GM12878 (cell line): ENCODE measurements around the gene PRR7. TPM values are rescaled to one million over a fixed set of nuclear protein-coding genes. Genes with fewer than 3 reads are reported as not detected.

ENCODE experiments used
- ATAC-seq: fragments of 200-7000 bp; cut with Tn5 transposase; 3 replicates; pipeline ENCODE4 v1.9.1; 2020; ENCODE audit warnings: mild to moderate bottlenecking, moderate library complexity
- BruUV-seq: library from RNA; stranded (reverse); fragments of 400-500 nt; replicated peaks from 2 replicates; lab custom pipeline; 2021; lab: Mats Ljungman, UMichigan
- CTCF ChIA-PET: fragments of 300-600 bp; sonication (Branson Sonifier 250); formaldehyde crosslinking; extraction: SDS; loops from one replicate; lab custom pipeline; 2021; ENCODE audit warnings: inconsistent platforms; lab: Yijun Ruan, JAX
- POLR2A ChIA-PET: fragments of 350-600 bp; formaldehyde crosslinking; extraction: SDS; loops from one replicate; lab custom pipeline; 2021; ENCODE audit warnings: inconsistent platforms; lab: Charles Lee
- RAD21 ChIA-PET: fragments of 300-600 bp; sonication (Branson Sonifier 250); formaldehyde crosslinking; loops from one replicate; lab custom pipeline; 2023; ENCODE audit warnings: antibody characterized with exemption; ENCODE audit not compliant: unreplicated experiment; lab: Charles Lee
- SMC1A ChIA-PET: fragments of 300-600 bp; sonication (Branson Sonifier 250); formaldehyde crosslinking; loops from one replicate; lab custom pipeline; 2023; ENCODE audit not compliant: unreplicated experiment, uncharacterized antibody; lab: Charles Lee
- DNase-seq: peaks from one replicate; pipeline ENCODE4 v3.0.0-alpha.2; 2011; ENCODE audit warnings: low read depth, low spot score
- FAIRE-seq: peaks from 3 replicates; lab custom pipeline; 2011; peaks lifted over from hg19 to GRCh38; lab: Jason Lieb, UNC
- H2AFZ ChIP-seq: 2 replicates; pipeline ENCODE4 v1.6.0; 2011; ENCODE audit warnings: low read depth, low read length, control low read depth; ENCODE audit not compliant: control insufficient read depth
- H3K27ac ChIP-seq: 2 replicates; pipeline ENCODE4 v1.5.1; 2011; ENCODE audit warnings: control low read depth; ENCODE audit not compliant: control insufficient read depth, insufficient read depth
- H3K27me3 ChIP-seq, 2 experiments: replicated peaks in 1 of 2; 2 replicates each; pipeline versions ENCODE4 v1.6.0 to v1.6.1; 2011; ENCODE audit warnings: low read length in 1 of 2; ENCODE audit not compliant: control insufficient read depth in 2 of 2, insufficient read depth in 2 of 2
- H3K36me3 ChIP-seq, 2 experiments: 2 replicates each; pipeline ENCODE4 v1.5.1; 2011; ENCODE audit warnings: low read length in 1 of 2; ENCODE audit not compliant: control insufficient read depth in 2 of 2, insufficient read depth in 2 of 2
- H3K4me1 ChIP-seq: 2 replicates; pipeline ENCODE4 v1.6.1; 2011; ENCODE audit warnings: mild to moderate bottlenecking, low read length, moderate library complexity, mixed read lengths; ENCODE audit not compliant: control insufficient read depth, insufficient read depth
- H3K4me2 ChIP-seq: 2 replicates; pipeline ENCODE4 v1.6.0; 2011; ENCODE audit warnings: control low read depth; ENCODE audit not compliant: control insufficient read depth, insufficient read depth
- H3K4me3 ChIP-seq: fragments of 200-600 bp; sonication (generic); 2 replicates; pipeline ENCODE4 v1.5.1; 2016
- H3K79me2 ChIP-seq: 2 replicates; pipeline ENCODE4 v1.6.0; 2011; ENCODE audit warnings: low read length; ENCODE audit not compliant: control insufficient read depth, insufficient read depth
- H3K9ac ChIP-seq: 2 replicates; pipeline ENCODE4 v1.8.0; 2011; ENCODE audit warnings: low read length, control low read depth, mixed read lengths; ENCODE audit not compliant: control insufficient read depth, insufficient read depth
- H3K9me3 ChIP-seq: replicated peaks from 3 replicates; pipeline ENCODE4 v1.5.1; 2011; ENCODE audit warnings: mild to moderate bottlenecking, low read length; ENCODE audit not compliant: control insufficient read depth, insufficient read depth
- H4K20me1 ChIP-seq: 2 replicates; pipeline ENCODE4 v1.6.0; 2011; ENCODE audit not compliant: control insufficient read depth, insufficient read depth
- ATF7 ChIP-seq: fragments of 450-650 bp; IDR thresholded peaks from 2 replicates; pipeline ENCODE4 v1.6.1; 2016; ENCODE audit warnings: low read depth, mild to moderate bottlenecking
- CBX3 ChIP-seq: fragments of 200-600 bp; sonication (generic); IDR thresholded peaks from 2 replicates; pipeline ENCODE4 v1.6.1; 2016; ENCODE audit warnings: low read depth, borderline replicate concordance
- CEBPZ ChIP-seq: fragments of 150-350 bp; IDR thresholded peaks from 2 replicates; pipeline ENCODE4 v1.6.1; 2016; ENCODE audit warnings: low read depth, low read length
- E2F8 ChIP-seq: fragments of 450-650 bp; IDR thresholded peaks from 2 replicates; pipeline ENCODE4 v1.6.1; 2018; ENCODE audit warnings: mild to moderate bottlenecking, low read depth, moderate library complexity; ENCODE audit not compliant: partially characterized antibody
- FOXK2 ChIP-seq: fragments of 450-650 bp; IDR thresholded peaks from 2 replicates; pipeline ENCODE4 v1.6.1; 2017; ENCODE audit warnings: mild to moderate bottlenecking, moderate library complexity
- HDGF ChIP-seq: fragments of 450-650 bp; IDR thresholded peaks from 2 replicates; pipeline ENCODE4 v1.6.1; 2016; ENCODE audit warnings: antibody characterized with exemption
- PAX8 ChIP-seq: fragments of 450-650 bp; IDR thresholded peaks from 2 replicates; pipeline ENCODE4 v1.6.1; 2017; ENCODE audit warnings: mild to moderate bottlenecking, moderate library complexity
- RELA ChIP-seq: fragments of 450-650 bp; IDR thresholded peaks from 2 replicates; pipeline ENCODE4 v1.8.0; 2014; ENCODE audit warnings: borderline replicate concordance; ENCODE audit not compliant: partially characterized antibody
- RFX5 ChIP-seq: IDR thresholded peaks from 2 replicates; pipeline ENCODE4 v1.6.1; 2011; ENCODE audit warnings: low read depth, low read length, improper control_type of control experiment
- RUNX3 ChIP-seq: IDR thresholded peaks from 2 replicates; pipeline ENCODE4 v1.6.1; 2012; ENCODE audit warnings: low read length, inconsistent platforms
- TARDBP ChIP-seq: IDR thresholded peaks from 2 replicates; pipeline ENCODE4 v1.6.1; 2016; ENCODE audit warnings: borderline replicate concordance
- ZBTB4 ChIP-seq: fragments of 450-650 bp; formaldehyde crosslinking; IDR thresholded peaks from 2 replicates; pipeline ENCODE4 v1.4.0; 2022; ENCODE audit warnings: mild to moderate bottlenecking, moderate library complexity
- ZNF217 ChIP-seq: fragments of 450-650 bp; IDR thresholded peaks from 2 replicates; pipeline ENCODE4 v1.6.1; 2017; ENCODE audit warnings: antibody characterized with exemption, mild to moderate bottlenecking
- ZNF274 ChIP-seq: IDR thresholded peaks from one replicate; pipeline ENCODE4 v1.8.0; 2011; ENCODE audit not compliant: insufficient read length, insufficient read depth
- WGBS: methylation state at CpG from one replicate; pipeline ENCODE4 v1.1.6; 2016; ENCODE audit warnings: low lambda C conversion rate; ENCODE audit not compliant: insufficient replicate concordance, insufficient coverage; ENCODE audit errors: missing lambda C conversion rate; 5-methylcytosine and 5-hydroxymethylcytosine counted together
- in situ Hi-C: fragments of 300-500 bp; cut with MboI; formaldehyde crosslinking; loops from 9 replicates; pipeline ENCODE4 v1.14.3; 2018; ENCODE audit warnings: mixed read lengths
- intact Hi-C: fragments of 100-400 bp; cut with micrococcal nuclease; formaldehyde crosslinking; loops from one replicate; pipeline ENCODE4 v1.14.2; 2022; ENCODE audit not compliant: unreplicated experiment
- polyA plus RNA-seq, 11 experiments: library from polyadenylated mRNA; depleted of rRNA in 4 of 11; unstranded in 6 of 11; stranded (reverse) in 5 of 11; fragments of >200 nt; fragmentation: Nextera tagmentation in 4 of 11; fragmentation: Illumina TruSeq in 1 of 11; extraction: Ambion mirVana in 4 of 11; extraction: Trizol in 1 of 11; gene quantifications; 1 replicate in 1 of 11; 2 replicates in 10 of 11; pipeline versions ENCODE4 v1.2.1 to v1.2.3, GENCODE V29; 2011 to 2016; ENCODE audit warnings: inconsistent platforms in 2 of 11, missing spikeins in 2 of 11, low read depth in 1 of 11
- total RNA-seq, 4 experiments: library from RNA; depleted of rRNA in 3 of 4; stranded (reverse); fragments of >200 nt in 3 of 4; fragmentation: Illumina TruSeq in 1 of 4; extraction: Trizol in 1 of 4; gene quantifications; 2 replicates each; pipeline versions ENCODE4 v1.2.1 to v1.2.3, GENCODE V29; 2013 to 2021

The PRR7 gene
- total and polyA plus RNA-seq, 10 of the 15 experiments (the other 5 are each of a cell fraction or from before 2014, with no cell fraction given): 0.09 to 18.8 (median 4.6) TPM; not detected in 2

GRCh38 chr5:177486256-177486655 lies 39.6 kb downstream of the PRR7 start:
- RAD21 ChIA-PET: no interaction called here
- no peaks in the 10 kb centered on the region for H3K79me2 ChIP-seq
- H2AFZ ChIP-seq: no peak overlapping the region
- SMC1A ChIA-PET: no interaction called here
- 98% methylated on average over 3 of the region's 3 CpGs for WGBS
- no peaks in the 10 kb centered on the region for H3K9me3 ChIP-seq
- intact Hi-C loops: no loop called here
- CTCF ChIA-PET: no interaction called here
- FAIRE-seq (no peak), DNase-seq (no peak), ATAC-seq (no peak)
- TF ChIP-seq RUNX3 (no peak), FOXK2 (no peak), ZBTB4 (no peak), TARDBP (no peak), PAX8 (no peak), RELA (no peak), CEBPZ (no peak), ATF7 (no peak), RFX5 (no peak), HDGF (no peak), ZNF217 (no peak), E2F8 (no peak), ZNF274 (no peak), CBX3 (no peak)
- POLR2A ChIA-PET: no interaction called here
- in situ Hi-C loops: no loop called here
- H3K27me3 ChIP-seq: no peaks in the 10 kb centered on the region
- H3K9ac ChIP-seq: no peak overlapping the region
- BruUV-seq: no TSS peak
- no peak overlapping the region for H3K4me3 ChIP-seq
- H3K4me1 ChIP-seq: no peaks in the 10 kb centered on the region
- no peak overlapping the region for H3K27ac ChIP-seq
- peaks cover 0 to 4% of the 10 kb centered on the region in 2 experiments; a peak in 2 of 4 replicates for H3K36me3 ChIP-seq
- H3K4me2 ChIP-seq: no peak overlapping the region
- no peaks in the 10 kb centered on the region for H4K20me1 ChIP-seq
